GM19351 (cell line): ENCODE measurements around the gene FLOT2.
"Not testable (repeated sequence)": the region's sequence is repeated elsewhere in the genome, so short reads cannot be mapped to it uniquely, and the experiment has no call there.

ENCODE experiments used
- ATAC-seq: cut with Tn5 transposase; IDR thresholded peaks from one replicate; pipeline ENCODE4 v1.9.1; 2021; ENCODE audit warnings: mild to moderate bottlenecking, moderate library complexity; ENCODE audit not compliant: unreplicated experiment

FLOT2 gene, protein sequence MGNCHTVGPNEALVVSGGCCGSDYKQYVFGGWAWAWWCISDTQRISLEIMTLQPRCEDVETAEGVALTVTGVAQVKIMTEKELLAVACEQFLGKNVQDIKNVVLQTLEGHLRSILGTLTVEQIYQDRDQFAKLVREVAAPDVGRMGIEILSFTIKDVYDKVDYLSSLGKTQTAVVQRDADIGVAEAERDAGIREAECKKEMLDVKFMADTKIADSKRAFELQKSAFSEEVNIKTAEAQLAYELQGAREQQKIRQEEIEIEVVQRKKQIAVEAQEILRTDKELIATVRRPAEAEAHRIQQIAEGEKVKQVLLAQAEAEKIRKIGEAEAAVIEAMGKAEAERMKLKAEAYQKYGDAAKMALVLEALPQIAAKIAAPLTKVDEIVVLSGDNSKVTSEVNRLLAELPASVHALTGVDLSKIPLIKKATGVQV

DNA sequence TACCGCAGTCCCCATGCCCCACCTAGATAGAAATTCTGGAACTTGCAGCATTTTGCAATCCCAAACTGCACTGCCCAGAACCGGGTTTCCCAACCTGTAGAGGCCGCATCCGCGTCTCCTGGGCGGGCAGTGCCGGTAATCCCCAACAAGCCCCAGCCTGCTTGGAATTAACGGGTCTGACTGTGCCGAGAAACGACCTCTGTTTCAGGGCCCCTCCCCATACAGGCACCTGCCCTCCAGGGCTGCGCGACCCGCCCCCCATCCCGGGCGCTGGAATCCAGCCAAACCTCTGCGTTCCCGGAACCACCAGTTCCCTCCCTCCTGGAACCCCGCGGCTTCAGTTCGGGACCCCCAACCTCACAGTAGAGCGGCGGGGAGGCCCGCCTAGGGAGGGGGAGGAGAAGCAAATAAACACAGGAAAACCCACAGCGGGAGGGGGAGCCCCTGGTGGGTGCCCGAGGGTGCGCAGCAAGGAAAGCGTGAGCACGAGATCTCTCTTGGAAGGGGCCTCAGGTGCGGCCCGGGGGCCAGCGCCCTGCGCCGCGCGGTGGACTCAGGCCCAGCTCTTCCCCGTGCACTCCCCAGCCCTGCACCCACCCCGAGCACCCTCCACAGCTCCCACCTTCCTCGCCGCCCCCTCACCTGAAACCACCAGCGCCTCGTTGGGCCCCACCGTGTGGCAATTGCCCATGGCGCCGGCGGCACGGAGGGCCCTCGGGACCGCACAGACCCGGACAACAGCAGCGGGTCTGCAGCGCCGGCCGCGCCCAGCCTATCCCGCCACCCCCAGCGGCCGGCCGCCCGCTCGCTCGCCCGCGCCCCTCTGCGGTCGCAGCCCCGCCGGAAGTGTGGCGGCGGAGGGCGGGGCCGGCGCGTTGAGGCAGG is at the start of gene FLOT2:
Gene FLOT2, minus strand, starts transcription at position 850 of the 885 bp plus-strand sequence. Its CDS starts 159 bp downstream, at position 691.
- ATAC-seq = no peak

DNA sequence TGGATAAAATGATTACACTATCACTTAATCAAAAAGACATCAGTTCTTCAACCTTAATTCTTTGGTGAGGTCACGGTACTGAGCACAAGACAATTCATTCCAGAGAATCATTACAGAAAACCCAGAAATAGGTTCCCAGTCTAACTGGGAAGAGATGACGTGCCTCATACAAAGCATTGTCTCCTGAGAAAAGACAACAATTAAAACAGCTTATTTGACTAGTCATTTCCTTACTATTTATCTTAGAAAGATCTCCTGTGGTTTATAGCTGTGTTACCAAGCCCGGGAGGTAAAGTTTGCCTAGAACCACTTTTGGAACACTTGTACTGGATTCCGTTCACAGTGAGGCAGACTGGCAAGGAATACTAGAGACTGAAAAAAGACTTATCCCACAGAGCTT is 48.7 kb upstream of the FLOT2 start:
- ATAC-seq = no peak

DNA sequence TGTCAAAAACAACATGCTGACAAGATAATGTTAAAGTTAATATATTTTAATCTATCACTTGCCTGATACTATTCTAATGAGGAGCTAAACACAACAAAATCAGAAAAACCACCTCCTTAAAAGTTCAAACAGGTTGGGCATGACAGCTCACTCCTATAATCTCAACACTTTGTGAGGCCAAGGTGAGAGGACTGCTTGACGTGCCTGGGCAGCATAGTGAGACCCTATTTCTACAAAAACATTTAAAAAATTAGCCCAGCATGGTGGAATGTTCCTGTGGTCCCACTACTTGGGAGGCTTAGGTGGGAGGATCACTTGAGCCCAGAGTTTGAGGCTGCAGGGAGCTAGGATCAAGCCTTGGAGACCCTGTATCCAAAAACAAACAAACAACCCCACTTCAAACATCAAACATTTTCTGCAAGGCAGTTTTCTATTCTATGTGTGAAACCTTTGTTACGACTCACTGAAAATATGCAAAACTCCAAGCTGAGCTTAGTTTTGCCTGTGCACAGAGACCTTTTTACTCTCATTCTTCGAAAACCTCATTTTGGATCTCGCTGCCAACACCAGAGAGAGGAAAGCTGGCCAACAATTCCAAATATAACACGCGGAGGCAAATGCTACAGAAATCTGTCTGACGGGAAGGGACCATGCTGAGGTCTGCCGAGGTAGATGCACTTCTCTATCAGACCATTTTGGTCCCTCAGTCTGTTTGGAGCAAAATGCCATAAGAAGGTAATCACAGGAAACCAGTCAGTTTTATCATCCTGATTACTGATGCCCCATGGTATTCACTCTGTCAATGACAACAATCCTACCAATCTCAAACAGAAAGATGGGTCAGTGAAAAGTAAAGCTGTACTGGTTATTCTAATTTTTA is 47.6 kb upstream of the FLOT2 start:
- ATAC-seq = no peak

DNA sequence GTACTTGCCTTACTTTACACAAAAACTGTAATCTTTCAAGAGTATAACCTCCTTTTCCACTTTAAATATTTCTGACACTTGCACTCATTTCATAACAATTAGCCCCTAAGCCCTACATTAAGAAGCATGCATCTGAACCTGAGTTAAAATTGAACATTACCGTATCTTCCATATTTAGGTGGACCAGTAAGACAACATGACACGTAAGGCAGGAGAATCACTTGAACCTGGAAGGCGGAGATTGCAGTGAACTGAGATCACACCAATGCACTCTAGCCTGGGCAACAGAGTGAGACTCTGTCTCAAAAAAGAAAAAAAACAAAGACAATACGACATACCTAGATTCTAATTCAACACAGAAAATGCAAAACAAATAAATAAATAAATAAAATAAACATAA is 46.8 kb upstream of the FLOT2 start:
- no peak for ATAC-seq

DNA sequence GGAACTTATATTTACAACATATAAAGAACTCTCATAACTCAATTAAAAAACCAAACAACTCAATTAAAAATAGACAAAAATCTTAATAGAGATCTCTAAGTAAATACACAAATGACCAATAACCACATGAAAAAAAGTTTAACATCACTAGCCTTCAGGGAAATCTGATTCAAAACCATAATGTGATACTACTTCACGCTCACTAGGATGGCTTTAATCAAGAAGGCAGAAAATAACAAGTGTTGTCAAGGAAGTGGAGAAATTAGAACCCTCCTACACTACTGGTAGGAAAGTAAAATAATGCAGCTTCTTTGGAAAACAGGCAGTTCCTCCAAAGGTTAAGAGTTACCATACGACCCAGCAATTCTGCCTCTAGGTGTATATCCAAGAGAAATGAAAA is 45.4 kb upstream of the FLOT2 start:
- ATAC-seq = no peak

DNA sequence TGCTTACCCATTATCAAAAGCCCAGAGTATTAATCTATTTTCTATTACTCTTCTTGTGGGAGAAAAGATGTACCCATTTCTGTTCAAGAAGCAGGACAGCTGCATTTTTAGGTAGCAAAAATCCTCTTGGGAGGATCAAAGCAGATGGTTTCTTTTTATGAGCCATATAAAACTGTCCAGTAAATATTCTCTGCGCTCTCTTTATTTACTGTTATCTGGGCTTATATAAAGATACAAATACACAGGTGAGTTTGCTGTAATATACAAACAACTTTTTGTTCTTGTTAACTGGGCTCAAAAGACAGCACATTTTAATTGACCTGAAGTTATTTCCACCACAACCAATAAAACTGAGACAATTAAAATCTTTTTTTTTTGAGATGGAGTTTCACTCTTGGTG is 43.7 kb upstream of the FLOT2 start:
- no peak for ATAC-seq

DNA sequence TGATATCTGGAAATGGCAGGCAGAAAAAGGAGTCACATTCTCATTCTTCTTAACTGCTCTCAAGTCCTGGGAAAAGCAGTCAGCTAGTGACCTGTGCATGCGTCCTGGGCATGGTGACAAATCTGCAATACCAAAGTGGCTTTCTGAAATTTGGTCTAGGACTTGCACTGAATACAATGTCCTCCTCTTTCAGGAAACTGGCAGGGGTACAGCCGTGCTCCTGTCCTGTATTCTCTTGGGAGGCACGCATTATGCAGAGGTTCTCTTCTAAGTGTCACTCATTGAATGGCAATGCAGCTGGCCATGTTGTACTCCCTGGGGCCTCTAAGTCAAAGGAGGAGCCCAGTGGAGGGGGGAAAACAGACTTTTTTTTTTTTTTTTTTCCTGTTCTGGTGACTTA is 43.1 kb upstream of the FLOT2 start:
- ATAC-seq = no peak

DNA sequence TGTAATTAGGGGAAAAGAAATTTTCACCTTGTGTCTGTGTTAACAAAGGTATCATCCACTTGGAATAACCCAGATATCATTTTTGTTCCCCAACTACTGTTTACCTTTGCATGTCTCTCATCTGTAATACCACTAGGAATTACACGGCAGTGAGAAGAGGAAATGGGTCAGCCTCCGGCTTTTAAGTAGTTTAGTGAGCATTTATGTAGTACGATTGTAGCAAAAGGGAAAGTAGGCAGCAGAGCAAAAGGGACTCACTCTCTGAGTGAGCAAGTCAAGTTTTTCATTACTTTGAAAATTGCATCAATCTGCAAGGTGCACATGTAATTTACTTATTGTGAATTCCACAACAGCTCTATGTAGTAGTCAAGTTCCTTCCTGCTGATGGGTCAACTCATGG is 42.6 kb upstream of the FLOT2 start:
- ATAC-seq = no peak

DNA sequence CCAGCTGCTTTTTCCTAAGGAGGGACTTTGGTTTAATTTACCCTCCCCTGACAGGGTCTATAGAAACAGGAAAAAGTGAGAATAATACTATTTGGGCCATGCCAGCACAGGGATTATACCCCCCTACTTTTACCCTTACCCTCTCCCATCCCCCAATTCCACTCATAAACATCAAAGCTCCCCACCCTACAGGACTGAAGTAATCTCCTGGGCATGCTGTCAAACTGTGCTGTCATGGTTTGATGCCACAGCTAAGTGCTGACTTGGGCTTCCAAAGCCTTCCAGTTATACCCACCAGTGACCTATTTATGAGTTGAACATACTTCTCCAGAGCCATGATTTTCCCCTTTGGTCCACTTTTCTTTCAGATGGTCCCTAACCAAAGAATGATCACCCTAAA is 41.0 kb upstream of the FLOT2 start:
- no peak for ATAC-seq

DNA sequence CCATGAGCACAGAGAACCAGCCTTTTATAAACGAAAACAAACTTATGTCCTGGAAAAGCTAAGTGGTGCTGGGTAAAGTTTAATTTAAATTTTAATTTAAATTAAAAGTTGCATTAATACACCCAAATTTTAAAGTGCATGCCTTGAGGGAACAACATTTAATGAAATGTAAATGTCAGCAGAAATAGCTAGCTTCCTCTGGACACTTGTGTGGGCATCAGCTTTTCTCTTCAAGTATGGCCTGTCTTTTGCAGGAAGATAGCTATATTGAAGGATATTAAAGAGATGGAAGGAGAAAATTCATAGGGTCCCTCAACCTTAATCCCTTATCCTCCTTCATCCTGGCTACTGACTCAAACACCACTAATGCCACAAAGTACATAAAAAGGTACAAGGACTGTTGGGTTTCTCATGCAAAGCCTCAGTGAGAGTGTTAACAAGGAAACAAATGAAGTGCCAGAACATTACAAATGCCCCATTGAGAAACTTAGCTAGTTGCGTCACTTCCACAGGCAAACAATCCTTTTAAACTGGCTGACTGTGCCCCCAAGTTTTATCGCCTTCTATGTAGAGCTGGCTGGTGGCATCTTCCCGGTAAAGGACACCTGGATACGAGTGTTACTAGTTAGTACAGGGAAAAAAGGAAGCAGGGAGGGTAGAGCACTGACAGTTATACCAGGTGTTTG is 39.7 kb upstream of the FLOT2 start:
- ATAC-seq = no peak

DNA sequence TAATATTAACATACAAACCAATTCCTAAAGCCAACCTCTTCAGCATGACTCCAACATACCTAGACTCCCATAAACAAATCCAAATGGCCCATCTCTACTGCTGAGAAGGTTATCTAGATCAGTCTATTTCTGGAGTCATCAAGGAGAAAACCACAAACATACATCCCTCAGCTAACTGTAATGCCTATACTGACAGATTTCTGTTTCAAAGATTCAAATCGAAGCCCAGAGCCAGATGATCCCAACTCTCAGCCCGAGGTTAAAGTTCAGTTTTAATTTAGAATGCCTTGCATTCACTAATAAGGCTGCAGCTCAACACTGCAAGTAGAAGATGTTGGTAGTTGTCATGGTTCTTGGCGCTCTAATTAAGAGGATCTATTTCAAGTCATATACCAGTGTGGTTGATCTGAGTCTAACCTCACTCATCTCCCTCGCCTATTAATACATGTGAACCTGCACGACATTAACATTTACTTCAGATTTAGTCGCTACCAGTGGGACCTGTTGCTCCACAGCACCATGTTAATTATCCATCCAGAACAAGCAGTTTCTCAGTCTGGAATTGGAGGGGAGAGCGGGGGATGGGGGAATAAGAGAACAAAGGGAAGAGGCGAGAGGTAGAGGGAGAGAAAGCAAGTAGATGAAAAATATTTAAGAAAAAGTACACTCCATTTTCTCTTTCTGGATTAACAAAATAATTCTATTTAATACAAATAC is 38.4 kb upstream of the FLOT2 start:
- no peak for ATAC-seq

DNA sequence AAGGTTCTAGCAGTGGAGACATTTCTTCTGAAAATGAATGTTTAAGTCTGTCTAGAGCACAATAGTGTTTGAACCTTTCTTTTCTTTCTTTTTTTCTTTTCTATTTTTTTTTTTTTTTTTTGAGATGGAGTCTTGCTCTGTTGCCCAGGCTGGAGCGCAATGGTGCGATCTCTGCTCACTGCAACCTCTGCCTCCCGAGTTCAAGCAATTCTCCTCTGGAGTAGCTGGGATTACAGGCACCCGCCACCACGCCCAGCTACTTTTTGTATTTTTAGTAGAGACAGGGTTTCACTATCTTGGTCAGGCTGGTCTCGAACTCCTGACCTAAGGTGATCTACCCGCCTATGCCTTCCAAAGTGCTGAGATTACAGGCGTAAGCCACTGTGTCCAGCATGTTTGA is 37.0 kb upstream of the FLOT2 start:
- ATAC-seq = not testable (repeated sequence)

DNA sequence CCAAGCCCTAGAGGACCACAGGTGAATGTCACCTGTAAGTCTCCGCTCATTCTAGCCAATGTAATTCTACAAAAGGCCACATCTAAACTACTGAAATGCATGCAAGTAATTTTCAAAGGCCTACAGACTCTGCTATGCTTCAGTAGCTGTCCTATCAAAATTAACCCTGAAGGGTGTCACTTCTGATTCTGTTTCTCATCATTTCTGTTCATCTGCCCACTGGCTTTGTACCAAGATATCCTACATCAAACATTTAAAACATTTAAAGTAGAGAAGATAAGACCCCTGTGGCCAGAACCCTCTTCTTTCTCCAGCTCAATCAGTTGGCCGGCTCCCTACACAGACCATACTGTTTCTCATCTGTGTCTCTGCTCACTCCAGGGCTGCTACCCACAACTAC is 32.3 kb upstream of the FLOT2 start:
- ATAC-seq = no peak

DNA sequence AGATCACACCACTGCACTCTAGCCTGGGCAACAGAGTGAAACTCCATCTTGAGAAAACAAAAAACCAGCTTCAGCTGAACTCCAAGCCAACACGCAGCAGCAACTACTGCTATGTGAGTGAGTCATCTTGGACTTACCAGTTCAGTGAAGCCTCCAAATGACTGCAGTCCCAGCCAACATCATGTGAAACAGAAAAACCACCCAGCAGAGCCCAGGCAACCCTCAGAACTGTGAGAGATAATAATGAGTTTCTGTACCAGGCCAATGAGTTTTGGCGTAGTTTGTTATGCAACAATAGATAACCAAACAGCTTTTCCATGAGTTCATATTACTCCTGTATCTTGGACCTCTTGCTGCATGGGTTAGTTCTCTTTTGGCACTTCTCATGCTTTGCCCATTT is 30.5 kb upstream of the FLOT2 start:
- ATAC-seq = no peak

DNA sequence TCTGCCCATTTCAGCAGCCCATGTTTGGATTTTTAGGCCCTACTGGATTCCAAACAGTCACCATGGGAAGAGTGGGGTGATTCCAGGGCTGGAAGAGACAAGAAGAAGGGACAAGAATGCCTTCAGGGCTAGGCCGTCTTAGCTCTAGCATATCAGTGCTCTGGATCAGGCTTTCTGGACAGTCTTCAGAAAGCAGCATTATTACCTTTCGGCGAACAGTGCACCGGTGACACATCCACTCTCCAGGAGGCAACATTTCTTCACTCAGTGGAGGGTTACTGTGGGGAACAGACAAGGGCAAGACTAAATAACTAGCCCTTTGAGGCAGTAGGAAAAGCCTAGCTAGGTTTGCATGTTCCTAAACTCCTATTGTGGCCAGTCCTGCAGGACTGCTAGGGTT is 29.3 kb upstream of the FLOT2 start:
- no peak for ATAC-seq

DNA sequence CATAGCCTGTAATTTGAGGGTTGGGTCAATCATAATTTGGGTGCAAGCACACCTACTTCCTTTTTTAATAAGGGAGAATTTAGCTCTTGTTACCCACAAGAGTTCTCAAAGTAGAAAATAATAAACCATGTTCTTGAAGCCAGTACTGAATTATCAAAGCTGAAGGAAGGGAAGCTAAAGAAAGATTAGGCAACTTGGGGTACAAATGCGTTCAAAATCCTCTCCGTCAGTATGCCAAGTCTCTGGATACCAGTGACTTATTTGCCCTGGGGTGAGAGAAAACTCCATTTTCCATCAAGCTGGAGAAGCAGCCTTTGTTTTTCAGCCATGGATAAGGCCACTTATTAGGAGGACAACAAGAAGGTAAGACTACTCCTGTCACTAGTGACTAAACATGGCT is 28.8 kb upstream of the FLOT2 start:
- no peak for ATAC-seq

DNA sequence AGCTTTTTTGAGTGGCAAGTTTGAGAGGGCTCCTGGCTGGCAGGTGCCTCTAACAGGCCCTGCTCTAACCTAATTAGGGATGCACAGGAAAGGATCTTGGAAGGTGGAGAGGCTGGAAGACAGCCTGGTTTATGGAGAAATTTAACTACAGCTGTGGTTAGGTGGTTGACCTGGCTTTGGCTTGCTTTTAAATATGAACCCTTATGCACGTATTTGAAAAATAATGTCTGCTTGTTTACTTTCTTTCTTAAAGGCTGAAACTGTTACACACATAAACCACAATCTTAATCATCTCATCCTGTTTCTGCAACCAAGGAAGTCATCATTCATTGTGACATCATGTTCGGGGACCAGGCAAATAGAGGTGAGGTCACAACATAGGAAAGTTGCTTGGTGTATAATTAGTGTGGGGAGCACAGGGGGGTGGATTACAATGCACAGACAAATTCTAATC is 28.4 kb upstream of the FLOT2 start:
- no peak for ATAC-seq

DNA sequence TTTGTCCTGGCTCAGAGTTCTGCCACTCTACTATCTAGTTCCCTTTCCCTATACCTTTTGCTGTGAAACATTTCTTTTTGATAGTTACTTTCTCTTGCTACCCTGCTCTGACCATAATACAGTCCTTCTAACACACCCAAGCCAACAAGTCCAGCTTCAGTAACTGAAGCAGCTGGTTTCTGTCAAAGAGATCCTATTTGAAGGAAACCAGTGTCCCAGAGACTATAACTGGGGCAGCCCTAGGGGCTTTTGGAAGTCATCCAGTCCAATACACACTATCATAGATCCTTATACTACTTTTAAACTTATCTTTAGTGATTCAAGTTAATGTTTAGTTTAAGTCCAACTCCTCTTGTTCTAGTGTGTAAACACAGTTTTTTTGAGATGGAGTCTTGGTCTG is 22.7 kb upstream of the FLOT2 start:
- no peak for ATAC-seq

DNA sequence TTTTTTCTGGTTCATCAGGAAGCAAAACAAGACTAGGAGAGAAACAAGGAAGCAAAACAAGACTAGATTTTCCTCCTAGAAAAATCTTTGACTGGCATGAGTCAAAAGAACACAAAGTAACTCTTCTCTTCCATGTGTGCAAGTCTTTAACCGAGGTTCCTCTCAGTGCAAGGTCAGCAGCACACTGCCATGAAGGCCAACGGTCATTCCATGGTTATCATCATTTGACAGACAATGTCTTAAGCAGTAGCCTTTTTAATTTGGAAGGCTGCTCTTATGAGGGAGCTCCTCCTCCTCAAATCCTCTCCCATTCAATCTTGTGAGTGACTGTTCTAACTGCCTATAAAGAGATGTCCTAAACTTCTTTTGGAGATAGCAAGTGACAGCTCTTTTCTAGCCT is 20.8 kb upstream of the FLOT2 start:
- no peak for ATAC-seq

DNA sequence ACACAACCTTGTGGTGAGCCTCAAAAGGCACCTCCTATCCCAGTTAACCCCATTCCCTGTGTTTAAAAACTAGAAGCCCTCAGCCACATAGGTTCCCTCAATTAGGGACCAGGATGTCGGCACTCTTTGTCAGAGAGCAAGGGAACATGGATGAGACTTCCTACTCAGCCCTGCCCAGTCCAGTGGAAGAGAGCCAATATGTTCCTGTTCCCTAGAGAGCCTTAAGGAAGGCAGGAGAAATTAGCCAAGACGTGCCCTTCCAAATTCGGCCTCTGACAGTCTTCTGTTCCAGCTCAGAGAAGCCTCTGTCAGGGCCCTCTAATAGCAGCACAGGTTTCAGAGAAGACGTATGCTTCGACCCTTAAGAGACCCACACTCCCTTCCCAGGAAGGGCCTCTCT is 19.9 kb upstream of the FLOT2 start:
- ATAC-seq = no peak
